GM18907 (cell line): Measurements from ENCODE around the gene SPRR3.

Source experiments
- ATAC-seq: cut with Tn5 transposase; IDR thresholded peaks from one replicate; pipeline ENCODE4 v1.9.1; 2021; ENCODE audit warnings: mild to moderate bottlenecking, moderate library complexity; ENCODE audit not compliant: unreplicated experiment

The SPRR3 gene, protein sequence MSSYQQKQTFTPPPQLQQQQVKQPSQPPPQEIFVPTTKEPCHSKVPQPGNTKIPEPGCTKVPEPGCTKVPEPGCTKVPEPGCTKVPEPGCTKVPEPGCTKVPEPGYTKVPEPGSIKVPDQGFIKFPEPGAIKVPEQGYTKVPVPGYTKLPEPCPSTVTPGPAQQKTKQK

DNA sequence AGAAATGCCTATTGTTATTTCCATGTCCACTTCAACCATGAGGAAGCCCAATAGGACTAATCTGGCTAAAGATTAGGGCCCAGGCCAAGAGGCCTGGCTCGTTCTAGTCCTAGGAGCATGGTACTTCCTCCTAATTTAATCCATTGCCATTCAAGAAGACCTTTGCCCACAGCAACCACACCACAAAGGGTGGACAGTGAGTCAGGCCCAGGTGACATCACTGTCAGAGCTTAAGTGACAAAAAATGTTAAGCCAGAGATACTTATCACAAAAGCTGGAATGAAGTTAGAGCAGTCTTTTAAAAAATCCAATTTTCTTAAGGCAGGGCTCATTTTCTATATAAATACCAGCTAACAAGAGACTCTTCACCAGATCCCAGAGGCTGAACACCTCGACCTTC lies at the start of gene SPRR3:
Gene SPRR3, plus strand, starts transcription at position 368 of the 400 bp plus-strand sequence. CDS start 1,272 bp downstream, outside the sequence.
- no peak for ATAC-seq

DNA sequence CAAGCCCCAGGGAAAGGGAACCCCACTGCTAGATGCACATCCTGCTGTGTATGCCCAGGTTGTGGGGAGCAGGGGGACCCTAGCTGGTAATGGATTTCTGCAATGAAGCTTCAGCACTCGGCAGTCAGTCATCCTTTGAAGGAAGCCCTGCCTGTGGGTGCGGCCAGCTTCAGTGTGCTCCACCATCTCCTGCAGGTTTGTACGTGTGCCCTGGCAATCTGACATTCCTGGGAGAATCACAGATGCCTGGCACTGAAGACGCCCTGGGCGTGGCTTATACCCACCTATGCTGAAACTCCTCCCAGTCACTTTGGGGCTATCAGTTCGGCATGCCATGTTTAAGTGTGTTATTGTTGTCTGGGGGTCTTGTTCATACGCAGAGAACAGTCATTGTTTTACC lies 47.8 kb upstream of the SPRR3 start:
- ATAC-seq: no peak

DNA sequence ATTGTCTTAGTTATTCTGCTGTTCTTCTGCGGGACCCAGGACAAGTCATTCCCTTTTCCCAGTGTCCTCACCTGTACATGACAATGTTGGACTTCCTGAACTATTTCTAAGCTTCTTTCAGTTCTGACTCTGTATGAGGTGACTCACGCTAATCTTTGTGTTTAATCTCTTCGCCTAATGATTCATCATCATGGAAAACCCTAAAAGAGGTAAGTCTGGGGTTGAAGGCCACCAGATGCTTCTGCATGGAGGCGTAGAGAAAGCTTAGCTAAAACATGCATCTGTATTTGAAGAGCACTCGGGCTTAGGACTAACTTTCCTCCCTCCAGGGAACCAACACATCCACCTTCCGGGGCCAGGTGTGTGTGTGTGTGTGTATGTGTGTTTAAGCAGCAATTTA lies 47.1 kb upstream of the SPRR3 start:
- ATAC-seq: no peak

DNA sequence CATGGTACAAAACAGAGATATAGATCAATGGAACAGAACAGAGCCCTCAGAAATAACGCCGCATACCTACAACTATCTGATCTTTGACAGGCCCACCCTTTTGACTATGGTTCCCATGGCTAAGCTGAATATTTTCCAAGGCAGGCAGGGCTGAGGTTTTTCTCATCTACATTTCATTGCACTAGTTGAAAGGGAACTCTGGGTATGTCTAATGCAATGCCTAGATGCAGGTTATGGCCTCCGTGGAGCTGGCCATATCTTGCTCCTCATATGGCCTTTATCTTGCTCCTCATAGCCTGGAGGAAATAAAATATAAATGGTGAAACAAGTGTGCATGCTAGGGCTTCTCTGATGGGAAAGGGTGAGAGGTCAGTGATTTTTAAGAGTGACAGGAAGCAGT lies 44.0 kb upstream of the SPRR3 start:
- no peak for ATAC-seq

DNA sequence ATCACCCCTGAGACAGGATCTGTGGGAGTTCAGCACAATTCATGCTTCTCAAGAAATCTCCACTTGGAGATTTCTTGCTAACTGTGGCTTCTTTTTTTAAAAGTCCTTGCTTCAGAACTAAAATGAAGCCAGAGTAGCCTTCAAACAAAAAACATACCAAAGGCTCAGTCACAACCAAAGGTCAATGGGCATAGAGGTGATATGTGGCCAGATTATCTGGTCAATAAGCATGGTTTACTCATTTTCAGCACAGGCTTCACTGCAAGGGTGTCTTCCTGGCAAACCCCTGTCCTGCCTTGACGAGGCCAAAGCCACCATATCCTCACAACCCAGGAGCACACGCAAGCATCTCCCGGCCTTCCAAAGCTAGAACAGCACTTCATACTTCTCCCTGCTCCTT lies 42.3 kb upstream of the SPRR3 start:
- no peak for ATAC-seq

DNA sequence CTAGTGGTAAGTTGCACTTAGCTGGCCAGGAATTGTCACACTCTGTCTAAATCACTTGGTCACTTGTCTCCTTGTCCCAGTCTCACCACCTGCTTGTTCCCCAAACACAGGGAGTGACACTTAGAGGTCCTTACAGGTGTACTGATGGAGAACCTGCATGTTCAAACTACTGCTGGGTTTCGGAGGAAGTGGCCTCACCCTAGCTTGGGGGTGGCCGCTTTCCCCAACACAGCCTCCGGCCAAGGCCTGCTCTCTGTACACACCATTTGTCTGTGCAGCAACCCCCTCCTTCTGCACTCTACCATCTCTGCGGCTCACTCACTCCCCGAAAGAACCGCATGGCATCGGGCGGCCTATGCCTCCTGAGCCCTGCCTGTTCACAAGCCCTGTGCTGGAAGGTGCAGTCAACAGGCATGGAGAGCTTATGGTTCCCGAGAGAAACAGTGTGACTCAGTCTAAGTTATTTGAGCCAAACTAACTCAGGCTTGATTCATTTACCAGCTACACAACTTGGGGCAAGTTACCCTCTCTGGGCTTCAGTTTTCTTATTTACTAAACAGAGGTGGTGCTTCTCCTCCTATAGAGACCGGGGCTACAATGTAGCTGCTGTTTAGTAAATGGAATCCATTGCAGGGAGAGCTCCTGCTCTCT lies 41.6 kb upstream of the SPRR3 start:
- ATAC-seq: no peak

DNA sequence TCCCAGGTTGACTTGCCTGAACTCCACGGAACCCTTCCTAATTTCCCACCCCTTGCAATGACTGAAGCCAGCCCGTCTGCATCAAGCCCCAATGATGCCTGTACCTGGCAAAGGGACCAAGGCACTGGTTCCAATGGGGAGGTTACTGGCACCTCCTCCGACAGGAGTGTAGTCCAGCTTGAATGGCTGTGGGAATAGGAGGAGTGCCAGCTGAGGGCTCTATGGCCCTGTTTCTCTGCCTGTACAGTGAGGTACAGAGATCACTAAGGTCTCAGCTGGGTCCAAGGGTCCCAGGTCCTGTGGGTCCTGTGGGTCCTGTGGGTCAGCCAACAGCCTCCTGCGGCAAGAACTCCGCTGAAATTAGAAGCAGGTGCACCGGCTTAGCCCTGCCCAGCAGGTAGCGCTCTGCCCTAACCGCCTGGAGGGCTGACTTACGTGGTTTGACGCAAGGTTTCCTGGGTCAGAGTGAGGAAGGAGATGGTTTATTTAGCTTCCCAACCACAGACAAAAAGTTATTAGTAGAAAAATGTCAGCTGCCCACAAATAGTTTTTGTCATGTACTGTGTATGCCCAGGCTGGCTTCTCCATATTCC lies 41.0 kb upstream of the SPRR3 start:
- ATAC-seq: no peak

DNA sequence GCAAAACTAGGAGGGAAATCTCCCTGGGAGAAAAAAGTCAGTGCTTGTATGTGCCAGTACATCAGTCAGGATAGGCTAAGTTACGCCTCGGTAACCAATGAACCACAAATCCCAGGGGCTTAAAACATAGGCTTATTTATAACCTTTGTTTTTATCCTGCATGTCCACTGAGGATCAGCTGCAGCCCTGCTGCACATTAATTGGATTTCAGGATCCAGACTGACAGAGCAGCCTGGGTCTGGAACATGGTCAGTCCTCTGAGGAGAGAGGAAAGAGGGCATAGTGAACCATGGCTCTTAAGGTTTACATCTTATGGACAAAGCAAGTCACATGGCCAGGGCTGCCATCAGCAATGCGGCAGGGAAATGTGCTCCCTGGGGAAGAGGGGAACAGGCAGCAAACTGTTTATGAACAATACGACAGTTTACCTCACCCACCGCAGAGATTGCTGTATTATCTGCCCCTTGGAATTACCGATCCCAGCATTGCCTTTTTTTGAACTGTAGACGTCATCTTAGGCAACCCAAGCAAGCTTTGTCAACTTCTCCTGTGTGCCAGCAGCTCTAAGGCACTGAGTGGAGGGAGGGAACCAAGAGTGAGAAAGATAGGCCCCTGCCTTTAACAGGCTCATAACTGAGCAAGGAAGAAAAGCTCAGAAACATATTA lies 40.2 kb upstream of the SPRR3 start:
- ATAC-seq: no peak

DNA sequence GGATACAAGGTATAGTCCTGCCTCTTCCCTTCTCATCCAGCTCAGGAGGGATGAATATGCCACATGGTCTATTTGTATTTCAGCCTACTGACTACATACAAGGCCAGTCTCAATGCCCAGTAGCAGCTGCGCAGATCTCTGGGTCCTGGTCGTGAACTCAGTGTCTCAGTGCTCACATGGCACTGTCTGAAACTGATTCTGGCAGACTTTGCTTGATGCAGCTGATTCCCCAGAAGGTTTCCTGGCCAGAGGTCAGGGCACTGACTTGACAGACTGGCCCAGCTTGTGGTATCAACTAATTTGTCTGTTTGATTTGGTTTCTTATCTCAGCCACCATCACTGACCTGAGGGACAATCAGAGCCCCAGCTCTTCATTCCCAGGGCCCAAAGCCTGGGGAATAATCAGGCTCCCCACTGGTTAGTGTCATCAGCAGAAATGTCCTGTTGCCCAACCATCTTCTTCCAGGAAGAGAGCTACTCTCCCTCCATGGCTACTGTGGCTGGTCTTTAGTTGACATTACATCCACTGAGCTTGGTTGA lies 38.6 kb upstream of the SPRR3 start:
- ATAC-seq: no peak

DNA sequence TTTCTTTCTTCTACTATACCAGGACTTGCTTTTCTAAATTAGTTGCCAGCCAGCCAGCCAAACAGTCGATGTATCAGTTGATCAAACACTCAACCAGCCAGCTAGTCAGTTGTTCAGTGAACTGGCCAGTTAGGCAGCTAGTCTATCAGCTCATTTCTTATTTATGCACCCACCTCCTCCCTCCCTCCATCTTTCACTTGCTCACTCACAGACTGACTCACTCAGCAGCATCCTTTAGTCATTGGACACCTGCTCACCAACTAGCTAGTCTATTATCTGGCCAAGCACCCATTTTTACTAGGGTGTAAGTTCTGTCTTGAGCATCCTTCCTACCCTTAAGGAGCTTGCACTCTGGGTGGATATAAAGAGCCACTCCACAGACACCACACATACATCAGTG lies 37.0 kb upstream of the SPRR3 start:
- ATAC-seq: no peak

DNA sequence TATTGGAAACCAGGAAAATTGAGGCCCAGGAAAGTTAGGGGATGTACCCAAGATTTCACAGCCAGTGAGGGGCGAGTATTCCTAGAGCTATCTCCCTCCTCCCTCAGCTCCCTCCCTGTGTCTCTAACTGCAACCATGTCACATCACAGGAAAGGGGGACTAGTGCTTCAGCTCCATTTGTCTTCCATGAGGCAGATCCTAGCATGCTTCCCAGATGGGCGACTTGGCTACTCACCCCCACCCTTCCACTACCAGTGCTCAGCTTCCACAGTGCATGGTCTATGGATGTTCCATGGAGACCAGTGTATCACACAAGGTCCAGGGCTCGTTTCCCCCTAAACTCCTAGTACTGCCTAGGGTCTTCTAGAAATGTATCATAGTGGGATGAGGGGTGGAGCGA lies 35.7 kb upstream of the SPRR3 start:
- no peak for ATAC-seq

DNA sequence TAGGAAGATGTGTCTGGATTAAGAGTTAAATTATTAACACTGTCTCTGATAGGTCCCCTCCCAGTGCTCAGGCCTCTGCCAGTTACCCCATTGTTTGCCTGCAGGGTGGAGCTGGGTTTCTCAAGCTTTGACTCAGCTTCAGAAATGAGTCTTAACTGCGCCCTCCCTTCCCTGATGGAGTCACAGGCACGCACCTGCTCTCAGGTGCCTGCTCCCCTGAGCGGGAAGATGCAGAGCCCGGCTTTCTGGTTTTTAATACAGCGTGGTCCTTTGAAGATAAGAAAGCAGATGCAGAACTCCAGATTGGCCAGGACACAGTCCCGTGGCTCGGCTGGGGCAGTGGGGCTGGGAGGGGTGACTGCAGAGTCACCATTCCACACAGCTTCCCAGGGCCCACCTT lies 34.3 kb upstream of the SPRR3 start:
- ATAC-seq: no peak

DNA sequence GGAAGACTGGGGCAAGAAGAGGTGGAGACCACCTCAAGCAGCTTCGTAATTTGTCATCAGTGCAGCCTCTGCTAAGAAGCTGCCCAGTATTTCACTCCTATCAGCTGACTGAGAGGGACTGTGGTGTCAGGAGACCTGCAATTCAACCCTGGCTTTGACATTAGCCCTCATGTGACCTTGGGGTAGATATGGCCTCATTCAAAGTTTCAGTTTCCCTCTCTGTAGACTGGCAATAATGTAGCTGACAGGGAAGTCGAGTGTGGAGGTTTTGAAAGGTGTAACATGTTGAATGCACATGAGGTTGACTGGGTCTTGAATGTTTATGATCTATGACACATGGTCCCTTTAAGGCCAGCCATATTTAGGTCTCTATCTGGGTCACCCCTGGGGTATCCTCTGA lies 33.3 kb upstream of the SPRR3 start:
- peak; percentile 90 for ATAC-seq

DNA sequence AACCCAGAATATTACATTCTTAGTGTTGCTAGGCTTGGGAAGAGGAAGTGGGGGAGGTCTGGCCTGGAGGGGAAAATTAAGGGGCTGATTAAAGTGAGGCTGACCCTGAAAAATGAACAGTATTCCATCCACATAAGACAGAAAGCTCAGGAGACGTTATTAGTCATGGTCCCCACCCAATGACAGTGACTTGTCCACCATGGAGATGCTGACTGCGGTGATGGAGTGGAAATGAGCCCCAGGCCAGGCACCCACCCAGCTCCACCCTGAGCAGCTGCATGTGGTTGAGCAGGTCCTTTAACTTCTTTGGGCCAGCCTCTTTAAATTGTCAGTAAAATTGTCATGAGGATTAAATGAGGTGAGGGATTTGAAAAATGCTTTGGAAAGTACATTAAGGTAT lies 32.5 kb upstream of the SPRR3 start:
- ATAC-seq: no peak

DNA sequence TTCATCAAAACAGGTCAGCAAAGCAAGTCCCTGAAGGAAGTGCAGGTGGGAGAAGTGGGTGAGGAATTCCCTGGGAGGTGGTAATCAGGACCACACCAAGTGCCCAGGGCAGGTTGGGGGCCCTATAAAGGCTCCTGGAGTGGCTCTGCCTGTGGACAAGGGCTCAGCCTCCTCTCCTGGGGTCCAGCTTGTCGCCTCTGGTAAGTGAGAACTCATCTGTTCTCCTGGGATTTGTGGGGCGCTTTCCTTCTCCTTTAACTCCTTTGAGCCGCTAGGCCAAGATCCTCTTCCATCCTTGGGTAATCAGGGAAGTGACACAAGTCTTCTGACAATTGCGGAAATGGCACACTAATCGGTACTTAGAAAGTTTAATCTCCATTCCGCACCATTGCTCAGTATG lies 31.1 kb upstream of the SPRR3 start, which contains the start of gene SPRR4:
Gene SPRR4, plus strand, starts transcription at position 154 of the 400 bp plus-strand sequence. CDS start 1,243 bp downstream, outside the sequence.
- ATAC-seq: no peak

DNA sequence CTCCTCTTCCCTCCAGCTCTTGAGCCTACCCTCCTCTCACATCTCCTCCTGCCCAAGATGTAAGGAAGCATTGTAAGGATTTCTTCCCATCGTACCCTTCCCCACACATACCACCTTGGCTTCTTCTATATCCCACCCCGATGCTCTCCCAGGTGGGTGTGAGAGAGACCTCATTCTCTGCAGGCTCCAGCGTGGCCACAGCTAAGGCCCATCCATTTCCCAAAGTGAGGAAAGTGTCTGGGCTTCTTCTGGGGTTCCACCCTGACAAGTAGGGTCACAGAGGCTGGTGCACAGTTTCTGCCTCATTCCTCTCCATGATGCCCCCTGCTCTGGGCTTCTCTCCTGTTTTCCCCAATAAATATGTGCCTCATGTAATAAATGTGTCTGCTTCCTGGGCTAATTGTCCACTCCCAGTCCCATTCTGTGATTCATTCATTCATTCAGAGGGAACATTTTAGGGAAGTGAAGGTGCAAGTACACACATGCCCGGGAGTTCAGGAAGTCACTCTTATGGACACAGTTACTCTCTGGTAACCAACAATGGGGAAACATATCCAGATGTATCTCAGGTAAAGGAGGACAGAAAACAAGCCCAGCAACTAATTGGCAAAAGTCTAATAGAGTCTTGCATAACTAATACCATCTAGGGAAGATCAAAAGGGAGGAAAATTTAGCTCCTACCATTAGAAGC lies 29.2 kb upstream of the SPRR3 start:
- no peak for ATAC-seq

DNA sequence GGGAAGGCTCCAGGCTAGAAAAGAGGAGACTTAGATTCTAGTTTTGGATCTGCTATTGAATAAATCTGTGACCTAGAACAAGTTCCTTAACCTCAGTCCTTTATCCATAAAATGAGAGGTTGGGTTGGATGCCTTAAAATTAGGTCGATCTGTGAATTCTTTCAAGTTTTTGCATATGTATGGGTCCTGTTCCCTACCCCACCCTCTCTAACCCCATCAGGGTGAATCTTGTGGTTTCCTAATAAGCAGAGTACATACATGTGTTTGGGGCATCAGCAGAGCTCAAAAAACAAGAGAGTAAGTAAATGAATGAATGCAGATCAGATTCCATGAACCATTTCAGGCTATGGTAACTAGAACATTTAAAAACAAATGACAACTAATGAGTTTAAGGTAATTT lies 24.9 kb upstream of the SPRR3 start:
- ATAC-seq: no peak

DNA sequence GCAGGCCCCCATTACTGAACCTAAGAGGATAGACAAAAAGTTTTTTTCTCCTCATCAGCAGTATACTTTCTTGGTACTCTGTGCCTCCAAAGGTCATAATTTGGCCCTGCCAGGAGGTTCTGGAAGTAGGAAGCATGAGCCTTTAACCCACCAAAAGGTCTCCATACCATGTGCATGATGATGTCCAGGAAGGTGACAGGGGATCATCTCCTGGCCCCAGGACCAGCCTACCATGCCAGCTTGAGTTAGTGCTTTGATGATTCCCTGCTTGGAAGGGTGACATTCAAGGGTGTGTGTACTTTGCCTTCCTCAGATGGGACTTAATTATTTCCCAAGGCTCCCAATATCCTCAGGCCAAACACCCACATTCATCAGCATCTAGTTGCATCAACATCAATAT lies 23.9 kb upstream of the SPRR3 start:
- no peak for ATAC-seq

DNA sequence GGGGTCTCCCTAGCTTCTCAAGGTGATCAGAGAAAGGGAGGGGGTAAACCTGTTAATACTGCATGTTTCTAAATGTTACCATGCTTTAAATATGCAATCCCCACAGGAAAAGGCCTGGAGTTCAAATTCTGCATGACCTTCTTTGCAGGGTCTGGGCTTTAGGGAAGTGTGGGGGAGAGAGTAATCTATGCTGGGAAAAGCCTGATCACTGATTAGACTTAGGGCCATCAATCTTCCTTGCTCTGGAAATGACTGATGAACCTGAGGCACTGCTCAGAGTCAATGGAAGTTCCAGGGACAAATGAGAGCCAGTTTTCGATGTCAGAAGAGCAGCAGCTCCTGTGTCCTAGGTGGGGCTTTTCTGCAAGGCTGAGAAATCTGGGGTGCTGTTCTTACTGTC lies 20.9 kb upstream of the SPRR3 start:
- no peak for ATAC-seq

DNA sequence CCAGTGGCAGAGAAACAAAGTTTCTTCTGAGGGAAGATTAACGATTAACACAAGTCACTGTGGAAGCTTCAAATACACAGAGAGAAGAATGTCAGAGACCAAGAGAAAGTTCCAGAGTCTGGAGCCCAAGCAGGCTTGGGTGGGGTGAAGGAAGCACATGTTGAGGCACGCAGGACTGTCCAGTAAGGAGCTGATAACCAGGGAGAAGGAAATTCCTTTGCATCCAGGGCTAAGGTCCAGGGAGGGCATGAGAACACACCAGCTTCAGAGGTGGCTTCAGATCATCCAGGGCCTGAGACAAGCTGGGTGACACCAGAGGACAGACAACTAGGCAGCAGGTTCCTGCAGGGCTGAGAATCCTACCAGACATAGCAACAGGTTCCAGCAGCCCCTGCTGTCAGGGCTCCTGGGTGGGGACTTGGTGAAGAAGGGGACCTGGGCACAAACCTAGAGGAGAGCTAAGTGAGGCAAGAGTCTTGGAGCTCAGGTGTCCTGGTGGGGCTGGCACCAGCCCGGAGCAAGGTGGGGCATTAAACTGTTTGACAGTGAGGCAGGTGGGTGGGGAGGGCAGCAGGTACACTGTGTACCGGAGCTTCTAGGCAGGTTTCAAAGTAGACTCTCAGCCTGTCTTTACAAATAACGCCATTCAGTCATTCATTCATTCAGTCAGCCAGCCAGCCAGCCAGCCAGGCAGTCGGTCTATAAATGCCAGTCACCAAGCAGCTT lies 20.2 kb upstream of the SPRR3 start:
- no peak for ATAC-seq

DNA sequence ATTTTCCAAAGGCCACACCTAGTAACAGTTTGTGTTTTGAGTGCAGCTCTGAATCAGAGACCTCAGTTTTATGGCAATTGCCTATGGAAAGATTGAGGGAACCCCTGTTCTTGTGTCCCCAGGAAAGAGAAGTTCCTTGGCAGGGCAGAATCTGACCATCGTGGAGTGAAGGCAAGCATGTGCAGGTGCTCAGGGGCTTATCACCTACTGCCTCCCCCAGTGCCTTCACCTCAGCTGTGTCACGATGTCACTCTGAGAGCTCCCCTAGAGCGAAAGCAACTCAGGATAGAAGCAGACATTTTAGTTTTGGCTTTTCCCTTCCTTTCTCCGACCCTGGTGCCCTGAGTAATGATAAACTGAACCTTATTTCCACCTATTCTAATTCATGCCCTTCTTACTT lies 19.5 kb upstream of the SPRR3 start:
- ATAC-seq: no peak
